ENCODE measurements around the gene DNAJC6.

DNAJC6 gene

DNA sequence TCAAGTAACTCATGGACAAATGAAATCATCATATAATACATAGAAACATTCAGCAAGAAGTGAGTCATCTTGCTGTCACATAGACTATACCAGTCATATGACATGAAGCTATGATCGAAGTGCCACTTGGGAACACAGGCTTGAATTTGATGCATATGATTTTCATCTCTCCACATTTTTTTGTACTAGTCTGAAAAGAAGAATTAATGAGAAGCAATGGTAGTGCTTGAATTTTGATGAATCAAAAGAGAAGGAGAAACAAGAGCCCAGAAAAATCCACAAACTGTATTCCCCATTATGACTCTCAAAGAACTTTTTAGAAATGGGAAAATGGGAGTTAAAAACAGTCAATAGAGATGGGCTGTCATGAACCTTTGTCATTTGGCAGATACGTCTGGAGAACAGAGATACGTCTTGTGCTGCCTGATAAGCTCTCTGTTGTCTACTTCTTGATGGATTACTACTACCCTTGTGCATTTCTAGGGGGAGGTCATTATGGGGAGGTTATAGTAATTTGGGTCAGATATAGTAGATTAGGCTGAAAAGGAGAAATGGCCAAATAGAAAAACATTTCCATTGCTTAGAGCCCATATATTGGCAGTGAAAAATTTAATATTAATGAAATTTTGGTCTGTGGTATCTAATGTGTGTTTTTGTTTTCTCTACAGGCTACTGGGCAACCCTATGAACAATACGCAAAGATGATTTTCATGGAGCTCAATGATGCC lies 103.1 kb downstream of the DNAJC6 start:
- DNase-seq = peak; percentile 93

DNA sequence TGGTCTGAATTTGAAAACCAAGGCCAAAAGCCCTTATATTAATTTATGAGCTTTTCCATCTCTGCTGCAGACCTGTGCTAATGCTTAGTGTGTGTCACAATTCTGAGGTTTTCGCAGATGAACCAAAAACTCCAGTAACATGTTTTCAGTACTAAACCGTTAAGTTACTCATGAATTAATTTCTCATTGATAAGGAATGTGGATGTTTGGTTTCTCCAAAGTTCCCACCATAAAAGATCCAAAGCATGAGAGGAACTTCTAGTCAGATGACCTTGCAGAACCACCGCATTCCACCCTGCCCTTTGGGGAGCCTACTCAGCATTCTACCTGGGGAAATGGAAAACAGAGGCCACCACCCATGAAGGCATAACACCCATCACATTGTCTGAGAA lies 103.6 kb downstream of the DNAJC6 start:
- DNase-seq = no peak

DNA sequence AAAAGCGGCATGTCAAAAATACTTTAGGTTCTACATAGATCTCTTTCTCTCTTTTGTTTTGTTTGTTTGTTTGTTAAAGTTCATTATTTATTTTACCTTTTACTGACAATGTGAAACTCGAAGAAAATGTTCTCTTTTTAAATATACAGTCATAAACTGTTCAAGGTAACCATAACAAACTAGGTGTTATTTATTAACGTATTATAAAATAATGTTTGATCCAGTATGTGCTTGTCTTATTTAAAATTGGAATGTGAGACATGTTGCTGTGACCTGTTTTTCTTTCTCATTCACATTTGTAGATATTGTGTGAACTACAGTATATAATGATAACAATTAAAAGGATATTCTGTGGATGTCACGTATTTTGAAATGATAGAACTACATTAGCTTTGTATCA lies 105.2 kb downstream of the DNAJC6 start:
- no peak for DNase-seq

DNA sequence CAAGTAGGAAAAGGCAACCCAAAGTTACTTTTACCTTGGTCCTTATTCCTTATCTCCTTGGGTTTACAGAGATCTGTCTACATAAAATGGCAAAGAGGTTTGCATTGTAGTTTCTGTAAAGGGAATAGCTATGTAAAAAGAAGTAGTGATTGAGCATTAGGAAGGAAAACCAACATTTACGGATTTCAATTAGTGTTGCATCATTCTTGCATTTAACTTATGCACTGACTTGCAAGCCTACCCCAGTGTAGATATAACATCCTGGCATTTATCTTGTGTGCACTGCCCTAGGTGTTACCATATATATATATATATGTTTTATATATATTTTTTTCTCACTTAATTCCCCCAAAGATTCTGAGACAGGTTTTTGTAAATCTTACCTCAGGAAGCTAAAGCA lies 107.4 kb downstream of the DNAJC6 start:
- DNase-seq = no peak

DNA sequence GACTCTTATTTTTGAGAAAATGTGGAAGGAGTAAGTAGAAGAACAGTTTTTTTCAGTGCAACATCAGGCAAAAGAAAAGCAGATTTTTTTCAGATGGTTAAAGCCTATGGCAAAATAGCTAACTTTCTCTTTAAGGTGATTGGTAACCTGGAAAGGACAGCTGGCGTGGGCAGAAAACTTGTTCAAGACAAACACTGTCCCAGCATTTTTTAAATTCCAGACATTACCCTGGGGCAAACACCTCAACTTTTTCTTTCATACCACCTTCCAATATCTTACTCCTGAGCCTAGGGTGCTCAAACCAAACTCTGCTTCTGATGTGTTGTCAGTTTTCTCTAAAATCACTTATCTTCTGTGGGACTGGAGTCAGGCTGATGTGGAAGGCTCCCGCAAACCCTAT lies 108.4 kb downstream of the DNAJC6 start:
- DNase-seq = no peak

DNA sequence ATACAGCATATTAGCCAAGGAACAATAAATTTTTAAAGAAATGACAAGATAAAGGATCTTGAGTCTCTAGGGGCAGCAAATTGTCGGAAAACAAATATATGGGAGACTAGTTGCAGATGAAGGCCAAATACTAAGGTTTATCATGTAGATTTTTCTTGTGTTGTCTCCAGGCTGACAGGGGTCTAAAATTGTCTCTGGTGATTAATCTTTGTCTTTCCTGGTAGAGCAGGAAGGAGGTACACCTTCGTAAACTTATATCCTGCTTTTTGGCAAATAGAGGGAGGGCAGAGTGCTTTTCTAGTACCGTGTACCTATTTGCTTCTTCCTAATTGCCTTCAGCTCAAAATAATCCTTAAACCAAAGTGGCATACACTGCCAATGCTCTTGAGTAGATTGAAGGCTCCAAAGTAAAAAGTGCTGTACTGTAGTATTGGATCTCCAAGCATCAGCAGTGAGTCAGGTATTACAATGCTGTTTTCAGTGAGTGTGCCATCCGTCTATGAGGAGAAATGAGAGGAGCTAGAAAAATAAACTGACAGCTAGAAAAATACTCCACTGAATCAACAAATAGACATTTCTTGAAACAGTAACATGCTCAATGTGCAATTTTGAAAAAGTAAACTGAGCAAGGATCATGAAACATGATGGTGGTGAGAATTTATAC lies 109.3 kb downstream of the DNAJC6 start:
- DNase-seq = no peak

DNA sequence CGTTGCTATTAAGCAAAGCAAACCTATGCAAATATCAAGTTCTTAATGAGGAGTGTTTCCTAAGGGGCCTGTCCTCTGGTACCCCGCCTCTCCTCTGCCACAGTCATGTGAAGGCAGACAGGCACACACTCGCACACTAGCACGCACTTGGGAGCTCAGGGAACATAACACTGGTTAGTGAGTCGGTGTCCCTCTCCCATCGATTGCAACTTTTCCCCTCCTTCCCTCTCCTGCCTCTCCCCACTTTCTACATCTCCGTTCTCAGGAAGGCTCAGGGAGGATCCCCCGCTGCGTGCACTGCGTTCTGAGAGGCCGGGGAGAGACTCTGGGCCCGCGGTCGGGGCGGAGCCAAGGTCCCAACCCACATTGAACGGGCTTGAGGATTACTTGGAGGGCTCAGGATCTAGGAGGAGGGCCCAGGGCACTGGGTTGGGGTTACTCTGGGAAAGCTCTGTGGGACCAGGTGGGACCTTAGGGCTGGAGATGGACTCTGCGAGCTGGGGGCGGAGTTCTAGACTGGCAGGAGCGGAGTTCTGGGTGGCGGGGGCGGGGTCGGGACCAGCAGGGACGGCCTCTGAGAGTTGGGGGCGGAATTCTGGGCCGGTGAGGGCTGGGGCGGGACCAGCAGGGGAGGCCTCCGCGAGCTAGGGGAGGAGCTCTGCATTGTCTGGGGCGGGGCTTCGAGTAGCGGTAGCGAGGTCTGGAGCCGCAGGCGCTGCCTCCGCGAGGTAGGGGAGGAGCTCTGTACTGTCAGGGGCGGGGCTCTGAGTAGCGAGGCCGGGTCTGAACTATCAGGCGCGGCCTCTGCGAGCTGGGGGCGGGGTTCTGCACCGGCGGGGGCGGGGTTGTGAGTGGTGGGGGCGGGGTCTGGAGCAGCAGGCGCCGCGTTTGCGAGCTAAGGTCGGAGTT lies 110.6 kb downstream of the DNAJC6 start:
- DNase-seq = peak; percentile 99

DNA sequence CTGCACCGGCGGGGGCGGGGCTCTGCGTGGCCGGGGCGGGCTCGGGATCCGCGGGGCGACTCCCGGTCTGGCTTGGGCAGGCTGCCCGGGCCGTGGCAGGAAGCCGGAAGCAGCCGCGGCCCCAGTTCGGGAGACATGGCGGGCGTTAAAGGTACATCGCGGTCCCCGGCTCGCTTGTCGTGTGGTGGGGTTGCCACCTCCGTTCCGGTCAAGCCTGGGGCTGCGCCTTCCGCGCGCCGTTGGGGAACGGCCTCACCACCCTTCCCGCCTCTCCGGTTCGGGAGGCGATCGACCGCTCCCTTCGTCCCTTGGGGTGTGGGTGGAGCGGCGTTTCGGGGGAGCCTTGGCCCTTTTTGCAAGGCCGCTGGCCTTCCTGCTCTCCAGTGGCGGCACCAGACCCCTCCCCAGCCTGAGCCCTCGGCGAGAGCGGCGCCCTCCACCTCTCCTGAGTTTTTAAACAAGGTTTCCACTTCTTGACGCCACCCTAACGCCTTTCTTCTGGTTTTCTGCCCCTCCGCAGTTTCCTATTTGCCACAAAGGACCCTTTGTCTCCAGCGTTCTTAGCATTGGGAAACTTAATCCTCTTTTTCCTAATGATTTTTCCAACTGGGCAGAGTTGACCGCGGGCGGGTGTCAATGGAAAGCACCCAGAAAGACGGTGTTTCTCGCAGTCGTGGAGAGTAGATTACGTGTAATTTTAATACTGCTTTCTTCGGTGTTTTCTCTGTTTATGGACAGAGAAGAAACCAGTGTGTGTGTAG lies 111.4 kb downstream of the DNAJC6 start, which contains the start of the genes LEPR and LEPROT:
TSS of gene LEPR (plus strand) at position 79 of the 761 bp plus-strand sequence. CDS start 144,898 bp downstream, outside the sequence.
TSS of gene LEPROT (plus strand) at position 79 of the 761 bp plus-strand sequence. CDS start at position 136, 57 bp downstream.
- no peak for DNase-seq

DNA sequence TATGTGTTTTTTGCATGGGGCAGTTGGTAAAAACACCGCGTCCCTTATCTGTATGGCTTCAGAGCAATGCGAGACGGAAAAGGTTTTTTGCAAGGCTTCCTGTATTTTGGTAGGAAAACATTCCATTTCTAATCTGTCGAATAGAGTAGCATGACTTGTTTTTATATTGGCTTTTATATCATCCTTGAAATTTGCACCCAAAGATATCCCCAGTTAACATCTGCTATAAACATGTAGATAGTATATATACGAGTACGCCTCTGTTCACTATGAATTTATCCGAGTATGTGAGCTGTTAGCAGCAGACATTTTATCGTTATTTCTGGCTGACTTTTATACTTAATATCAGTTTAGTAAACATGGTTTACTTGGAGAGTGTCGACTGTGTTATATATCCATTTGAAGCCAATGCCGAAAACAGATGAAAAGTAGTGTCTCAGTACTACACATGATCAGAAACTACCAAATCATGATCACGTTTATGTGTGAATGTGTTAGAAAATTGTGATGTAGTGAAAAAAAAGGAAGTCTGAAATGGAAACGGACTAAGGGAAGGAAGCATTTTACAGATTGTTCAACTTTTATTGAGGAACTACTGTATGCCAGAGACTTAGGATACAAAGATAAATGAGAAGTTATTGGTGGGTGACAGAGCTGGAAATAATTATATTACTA lies 112.1 kb downstream of the DNAJC6 start:
- peak; percentile 77 for DNase-seq

DNA sequence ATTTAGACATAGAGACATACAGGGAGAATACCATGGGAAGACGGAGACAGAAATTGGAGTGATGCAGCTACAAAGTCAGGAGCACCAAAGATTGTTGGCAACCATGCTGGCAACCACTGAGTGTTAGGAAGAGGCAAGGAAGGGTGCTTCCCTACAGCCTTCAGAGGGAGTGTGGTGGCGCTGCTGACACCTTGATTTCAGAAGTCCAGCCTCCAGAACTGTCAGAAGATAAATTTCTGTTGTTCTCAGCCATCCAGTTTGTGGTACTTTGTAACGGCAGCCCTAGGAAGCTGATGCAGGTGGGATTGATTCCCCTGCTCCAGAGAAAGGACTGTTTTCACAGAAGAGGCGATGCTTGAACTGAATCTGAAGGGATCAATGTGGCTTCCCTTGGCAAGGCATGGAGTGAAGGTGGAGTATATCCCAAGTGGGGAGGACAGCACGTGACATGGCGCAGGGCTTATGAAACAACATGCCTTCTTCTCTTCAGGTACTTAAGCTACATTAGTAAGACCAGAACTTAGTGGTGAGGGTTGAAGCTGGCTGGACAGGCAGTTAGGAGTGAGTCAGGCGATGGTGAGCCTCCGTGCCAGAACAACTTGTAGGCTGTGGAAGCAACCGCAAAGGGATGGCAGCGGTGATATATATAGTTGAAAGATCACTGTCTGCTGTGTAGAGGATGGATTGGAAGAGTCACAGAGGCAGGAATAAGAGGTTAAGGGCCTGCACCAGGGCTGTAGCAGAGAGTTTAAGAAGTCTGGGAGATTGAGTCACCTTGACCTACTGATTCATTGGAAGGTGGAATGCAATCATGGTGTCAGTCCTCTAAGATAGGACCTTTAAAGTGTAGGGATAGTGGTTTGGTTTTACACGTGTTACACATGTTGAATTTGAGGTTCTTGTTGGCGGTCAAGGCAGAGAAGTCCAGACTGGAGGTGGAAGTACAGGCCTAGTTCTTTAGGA lies 113.2 kb downstream of the DNAJC6 start:
- peak; percentile 68 for DNase-seq

DNA sequence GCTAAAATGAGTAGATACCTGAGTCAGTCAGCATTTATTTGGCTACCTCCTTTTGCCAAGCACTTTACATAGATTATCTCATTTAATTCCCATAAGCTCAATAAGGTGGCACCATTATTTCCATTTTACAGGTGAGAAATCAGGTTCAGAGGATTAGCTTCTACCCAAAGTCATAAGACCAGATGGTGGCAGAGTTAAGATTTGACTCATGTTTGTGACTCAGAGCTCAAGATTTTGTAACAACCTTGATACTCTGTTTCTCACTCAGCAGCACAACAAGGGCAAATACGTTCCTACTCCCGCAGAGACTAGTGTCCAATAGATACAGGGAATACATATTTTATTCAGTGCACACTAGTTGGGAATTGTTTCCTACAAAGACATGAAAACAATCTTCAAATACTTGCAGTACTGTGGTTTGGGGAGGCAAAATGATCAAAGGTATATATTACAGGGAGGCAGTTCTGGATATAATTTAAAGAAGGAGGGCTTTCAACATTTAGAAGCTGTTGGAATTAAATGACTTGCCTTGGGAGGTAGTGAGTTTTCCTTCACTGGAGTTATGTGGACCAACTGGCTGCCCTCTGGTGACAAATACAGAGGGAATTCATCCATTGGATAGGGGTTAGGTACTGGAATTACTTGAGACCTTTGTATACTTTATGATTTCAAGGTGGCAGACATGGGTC lies 114.7 kb downstream of the DNAJC6 start:
- peak; percentile 54 for DNase-seq

DNA sequence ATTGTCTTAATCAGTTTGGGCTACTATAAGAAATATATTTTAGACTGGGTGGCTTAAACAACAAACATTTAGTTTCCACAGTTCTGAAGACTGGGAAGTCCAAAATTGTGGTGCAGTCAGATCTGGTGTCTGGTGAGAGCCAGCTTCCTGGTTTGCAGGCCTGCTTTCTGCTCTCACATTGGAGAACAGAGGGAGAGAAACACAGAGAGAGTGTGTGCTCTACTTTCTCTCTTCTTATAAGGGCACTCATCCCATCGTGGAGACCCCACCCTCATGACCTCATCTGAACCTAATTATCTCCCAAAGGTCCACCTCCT lies 115.2 kb downstream of the DNAJC6 start:
- DNase-seq = no peak

DNA sequence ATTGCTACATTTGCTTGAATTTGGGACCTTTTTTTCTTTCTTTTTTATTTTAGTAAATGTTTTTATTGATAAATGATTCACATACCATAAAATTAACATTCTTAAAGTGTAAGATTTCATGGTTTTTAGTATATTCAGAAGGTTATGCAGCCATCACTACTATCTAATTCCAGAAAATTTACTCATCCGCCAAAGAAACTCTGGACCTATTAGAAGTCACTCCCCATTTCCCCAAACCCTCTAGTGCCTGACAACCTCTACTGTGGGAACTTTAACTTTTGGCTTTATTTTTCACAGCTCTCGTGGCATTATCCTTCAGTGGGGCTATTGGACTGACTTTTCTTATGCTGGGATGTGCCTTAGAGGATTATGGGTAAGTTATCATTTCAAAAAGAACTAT lies 115.7 kb downstream of the DNAJC6 start:
- no peak for DNase-seq

DNA sequence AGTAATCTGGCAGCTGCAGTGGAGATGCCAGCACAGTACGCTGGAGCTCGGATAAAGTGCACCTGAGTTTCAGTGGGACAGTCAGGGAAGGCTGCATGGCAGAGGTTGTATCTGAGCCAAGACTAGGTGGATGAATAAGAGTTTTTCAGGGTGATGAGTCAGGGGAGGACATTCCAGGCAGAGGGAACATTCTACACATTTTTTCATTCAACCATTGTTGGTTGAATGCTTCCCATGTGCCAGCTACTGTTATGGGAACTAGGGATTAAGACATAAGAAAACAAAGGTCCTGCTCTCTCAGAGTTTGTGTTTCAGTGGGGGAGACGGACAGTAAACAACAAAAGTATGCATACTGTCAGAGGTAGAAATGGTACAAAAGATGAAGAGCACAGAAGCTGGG lies 116.4 kb downstream of the DNAJC6 start:
- no peak for DNase-seq

DNA sequence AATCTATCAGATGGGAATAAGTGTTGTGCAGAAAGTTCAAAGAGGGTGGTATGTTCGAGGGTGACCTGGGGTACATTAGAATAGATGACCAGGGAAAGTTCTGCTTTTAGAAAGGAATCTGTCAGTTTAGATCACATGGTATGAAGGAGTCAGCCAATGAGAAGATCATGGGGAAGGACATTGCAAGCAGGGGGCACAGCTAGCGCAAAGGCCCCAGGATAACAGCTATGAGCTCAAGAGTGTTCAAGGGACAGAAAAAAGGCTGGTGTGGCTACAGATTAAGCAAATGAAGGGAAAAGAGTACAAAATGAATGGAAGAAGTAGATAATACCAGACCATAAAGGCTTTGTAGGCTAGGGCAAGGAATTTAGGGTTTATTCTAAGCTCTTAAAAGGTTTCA lies 119.7 kb downstream of the DNAJC6 start:
- no peak for DNase-seq

DNA sequence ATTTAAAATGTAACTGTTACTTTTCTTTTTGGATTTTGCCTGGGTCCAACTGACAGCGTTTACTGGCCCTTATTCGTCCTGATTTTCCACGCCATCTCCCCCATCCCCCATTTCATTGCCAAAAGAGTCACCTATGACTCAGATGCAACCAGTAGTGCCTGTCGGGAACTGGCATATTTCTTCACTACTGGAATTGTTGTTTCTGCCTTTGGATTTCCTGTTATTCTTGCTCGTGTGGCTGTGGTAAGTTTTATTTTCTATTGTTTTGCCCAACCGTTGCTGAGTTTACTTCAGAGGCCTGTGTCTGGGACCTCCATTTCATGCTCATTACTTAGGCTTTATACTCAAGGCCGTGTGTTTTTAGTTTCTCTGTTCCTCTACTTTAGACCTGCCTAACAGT lies 120.5 kb downstream of the DNAJC6 start:
- DNase-seq = no peak

DNA sequence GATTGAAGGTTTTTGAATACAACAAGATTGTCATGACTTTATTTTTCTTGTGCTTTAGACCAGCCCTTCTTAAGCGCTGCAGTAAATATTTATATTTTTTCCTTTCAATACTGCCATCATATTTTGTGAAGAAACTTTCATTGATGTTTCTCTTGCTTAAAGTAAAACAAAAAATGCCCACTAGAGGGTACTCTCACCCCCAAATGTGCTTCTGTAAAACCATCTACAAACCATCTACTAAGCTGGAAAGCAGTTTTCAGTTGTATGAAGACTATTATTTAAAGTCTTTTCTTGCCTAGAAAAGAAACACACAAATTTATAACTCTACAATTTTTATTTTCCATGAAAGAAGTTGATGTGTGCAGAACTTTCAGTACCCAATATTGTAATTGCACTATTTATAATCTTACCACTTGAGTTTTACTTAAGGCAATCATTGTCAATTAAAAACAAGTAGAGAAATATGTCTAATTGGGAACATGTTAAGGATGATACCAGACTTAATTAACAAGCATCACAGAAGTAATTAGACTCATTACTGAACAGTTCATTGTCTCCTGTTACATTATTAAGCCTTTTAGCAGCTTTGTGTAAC lies 121.9 kb downstream of the DNAJC6 start:
- DNase-seq = peak; percentile 85

DNA sequence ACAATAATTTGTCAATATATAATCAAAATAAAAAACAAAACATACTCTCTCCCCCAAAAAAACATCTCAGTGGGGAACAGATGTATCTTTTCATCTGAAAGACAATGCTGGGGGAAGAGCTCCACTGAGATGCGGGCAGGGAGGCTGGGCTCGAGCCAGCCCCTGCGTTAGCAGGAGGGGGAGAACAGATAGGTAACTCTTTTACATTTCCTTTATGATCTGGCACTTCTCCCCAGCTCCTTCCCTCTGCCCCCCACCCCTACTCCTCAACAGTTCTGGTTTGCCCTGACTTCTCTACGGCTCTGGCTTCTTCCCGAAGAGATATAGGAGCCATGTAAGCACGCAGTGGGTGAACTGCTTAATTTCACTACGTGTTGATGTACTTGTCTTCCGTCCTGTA lies 123.6 kb downstream of the DNAJC6 start:
- DNase-seq = no peak

DNA sequence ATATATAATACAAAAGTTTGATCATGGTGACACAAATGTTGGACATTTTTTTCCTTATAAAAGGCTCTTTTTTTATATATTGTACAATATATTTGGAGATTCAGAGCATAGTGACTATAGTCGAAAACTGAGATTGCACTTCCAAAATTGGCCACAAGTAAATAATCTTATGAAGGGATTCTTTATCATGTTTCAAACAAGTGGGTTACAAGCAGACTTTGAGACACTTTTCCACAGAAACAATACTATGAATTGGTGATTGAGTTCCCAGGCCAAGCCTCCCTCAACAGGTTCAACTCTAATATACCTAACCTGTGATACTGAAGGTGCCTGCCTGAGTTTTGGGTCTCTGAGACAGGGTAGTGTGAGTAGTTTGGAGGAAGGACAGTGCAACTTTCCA lies 124.9 kb downstream of the DNAJC6 start:
- no peak for DNase-seq

DNA sequence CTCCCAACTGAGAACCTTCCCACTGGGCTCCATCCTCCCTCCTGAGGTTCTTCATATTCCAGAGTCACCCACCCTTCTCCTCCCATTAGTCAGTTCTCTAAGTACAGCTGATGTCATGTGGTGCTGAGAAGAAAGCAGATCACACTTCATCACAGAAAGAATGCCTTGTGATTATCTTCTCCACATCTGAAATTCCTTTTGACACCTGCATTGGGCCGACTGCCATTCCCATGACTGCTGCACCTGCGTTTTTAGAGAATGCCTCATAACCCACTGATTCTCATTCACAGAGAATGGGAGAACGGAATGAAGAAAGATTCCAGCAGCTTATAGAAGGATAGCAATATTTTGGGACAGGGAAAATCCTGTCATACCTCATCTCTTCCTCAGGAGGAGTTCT lies 125.4 kb downstream of the DNAJC6 start:
- DNase-seq = no peak

Measured in hematopoietic multipotent progenitor cell treated with erythropoietin and hydrocortisone succinate and interleukin-3 and kit ligand, for 6 days (in vitro differentiated cells).